ENCODE measurements around the gene INAFM2.
A peak's percentile ranks its signal among the peaks of the same experiment; 100 is the strongest.

The INAFM2 gene

DNA sequence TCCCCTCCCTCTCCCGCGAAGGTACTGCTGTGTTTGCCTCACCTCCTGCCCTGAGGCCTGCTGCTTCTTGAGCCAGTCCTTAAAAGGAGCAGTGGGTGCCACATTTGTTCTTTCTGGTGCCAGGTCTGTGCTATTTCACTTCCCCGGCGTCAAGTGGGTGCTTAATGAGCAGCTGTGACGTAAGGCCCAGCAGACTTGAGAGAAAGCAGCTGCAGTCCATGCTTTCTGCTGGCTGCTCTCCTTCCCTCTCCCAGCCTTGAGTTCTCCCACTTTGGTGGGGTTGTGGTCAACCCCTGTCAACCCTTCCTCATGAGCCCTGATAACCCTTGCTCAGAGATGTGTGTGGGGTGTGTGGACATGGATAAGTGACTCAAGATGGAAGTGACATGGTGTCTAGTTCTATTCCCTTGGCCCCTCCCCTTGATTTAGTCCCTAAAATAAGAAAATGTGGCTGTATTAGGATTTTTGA lies 6.9 kb downstream of the INAFM2 start:
- DNase-seq, result no peak

GRCh38 chr15:40331026-40331425 lies 7.5 kb downstream of the INAFM2 start:
- DNase-seq, result no peak

GRCh38 chr15:40331637-40332036 lies 8.1 kb downstream of the INAFM2 start:
- no peak for DNase-seq

DNA sequence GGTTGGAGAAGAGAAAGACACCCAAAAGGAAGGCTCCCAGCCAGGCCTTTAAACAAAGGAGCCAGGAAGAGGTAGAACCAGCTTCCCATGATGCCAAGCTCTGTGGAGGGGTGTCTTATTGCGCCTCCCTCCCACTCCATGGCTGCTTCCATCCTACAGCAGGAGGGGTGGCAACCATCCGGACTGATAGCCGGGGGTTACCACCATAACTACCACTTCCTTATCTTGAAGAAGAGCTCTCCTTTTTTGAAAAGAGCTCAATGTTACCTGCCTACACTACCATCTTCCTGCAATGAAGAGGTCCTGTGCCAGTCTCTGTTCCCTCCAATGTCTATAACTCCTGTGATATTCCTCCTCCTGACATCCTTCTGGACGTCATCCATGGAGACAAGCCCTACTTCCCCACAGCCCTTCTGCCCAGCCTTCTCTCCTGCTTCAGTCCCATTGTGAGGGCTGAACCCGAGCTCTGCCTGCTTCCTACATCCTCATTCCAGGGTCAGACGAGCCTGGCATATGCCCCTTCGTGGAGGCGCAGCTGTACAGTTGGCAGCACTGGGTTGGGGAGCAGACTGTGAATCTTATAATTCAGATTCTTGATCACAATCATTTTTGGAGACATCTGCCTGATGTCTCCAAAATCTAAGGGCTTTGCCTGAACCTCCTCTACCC lies 8.8 kb downstream of the INAFM2 start:
- no peak for DNase-seq

- peak; percentile 76 for DNase-seq
These were observed 10.5 kb downstream of the INAFM2 start for GRCh38 chr15:40333922-40334492.

GRCh38 chr15:40334541-40334940 lies 11.0 kb downstream of the INAFM2 start:
- DNase-seq, result no peak

DNA sequence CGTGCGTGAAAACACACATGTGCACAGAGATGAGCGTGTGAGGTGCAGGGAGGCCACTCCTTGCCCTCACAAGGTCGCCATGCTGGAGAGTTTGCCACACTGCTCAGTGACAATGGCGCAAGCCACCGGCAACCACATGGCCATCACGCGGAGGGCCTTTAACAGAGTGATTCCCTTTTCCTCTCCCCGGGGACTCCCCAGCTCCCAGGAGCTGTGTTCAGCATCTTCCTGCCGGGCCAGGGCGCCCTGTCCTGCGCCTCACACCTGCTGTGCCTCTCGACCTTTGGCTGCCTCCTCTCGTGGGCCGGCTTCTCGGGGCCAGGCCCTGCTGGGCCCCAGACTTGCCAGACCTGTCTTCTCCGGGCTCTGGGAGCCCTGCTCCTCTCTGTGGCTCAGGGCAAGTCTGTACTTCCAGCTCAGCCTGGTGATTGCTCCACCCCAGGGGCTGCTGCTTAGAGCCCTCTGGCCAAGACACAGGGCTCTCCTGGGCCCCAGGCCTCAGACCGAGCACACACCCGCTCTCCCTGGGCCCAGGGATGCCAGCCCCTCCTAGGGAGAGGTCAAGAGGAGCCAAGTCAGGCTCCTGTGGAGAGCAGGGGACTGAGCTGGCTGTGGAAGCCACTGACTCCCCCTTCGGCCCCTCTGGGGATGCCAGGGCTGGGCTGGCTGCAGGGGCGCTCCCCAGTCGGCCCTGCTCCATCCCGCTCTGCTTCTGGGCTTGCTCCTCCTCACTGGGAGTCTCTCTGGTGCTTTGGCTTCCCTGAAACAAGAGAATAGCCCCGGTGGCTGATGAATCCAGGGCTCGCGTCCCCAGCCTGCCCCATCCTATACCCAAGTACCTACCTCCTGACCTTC lies 11.7 kb downstream of the INAFM2 start:
- DNase-seq, result no peak

DNA sequence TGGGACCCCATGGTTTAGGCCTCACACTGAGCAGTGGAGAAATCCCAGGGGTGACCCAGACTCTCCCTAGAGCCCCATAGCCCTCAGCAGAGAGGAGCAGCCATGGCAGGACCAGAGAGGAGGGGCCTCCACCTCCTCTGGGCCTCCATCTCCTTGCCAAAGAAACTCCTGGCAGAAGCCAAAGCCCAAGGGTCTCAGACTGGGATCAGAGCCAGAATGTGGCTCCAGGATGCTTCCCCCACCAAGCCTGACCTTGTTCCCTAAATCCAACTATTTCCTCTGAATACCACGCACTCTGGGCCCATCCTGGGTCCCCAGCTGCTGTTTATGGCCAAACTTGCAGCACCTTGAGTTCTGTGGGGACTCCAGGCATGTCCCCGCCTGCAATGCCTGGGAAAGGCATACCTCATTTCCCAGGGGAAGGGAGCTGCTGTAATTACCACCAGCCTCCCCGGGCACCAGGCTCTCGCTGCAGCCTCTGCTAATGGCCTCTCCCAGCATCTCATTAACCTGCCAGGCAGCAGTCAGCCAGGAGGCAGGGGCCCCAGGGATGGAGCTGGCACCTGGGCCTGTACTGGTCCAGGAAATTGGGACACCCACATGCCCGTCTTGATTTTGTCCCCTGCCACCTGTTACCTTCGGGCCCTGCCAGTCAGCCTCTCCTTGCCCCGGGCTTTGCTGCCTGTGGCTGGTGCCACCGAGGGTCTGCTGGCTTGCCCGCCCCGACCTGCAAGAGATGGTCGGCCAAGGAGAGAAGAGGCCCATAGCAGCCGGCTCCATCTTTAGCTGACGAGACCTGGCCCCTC lies 12.6 kb downstream of the INAFM2 start:
- DNase-seq, result no peak

DNA sequence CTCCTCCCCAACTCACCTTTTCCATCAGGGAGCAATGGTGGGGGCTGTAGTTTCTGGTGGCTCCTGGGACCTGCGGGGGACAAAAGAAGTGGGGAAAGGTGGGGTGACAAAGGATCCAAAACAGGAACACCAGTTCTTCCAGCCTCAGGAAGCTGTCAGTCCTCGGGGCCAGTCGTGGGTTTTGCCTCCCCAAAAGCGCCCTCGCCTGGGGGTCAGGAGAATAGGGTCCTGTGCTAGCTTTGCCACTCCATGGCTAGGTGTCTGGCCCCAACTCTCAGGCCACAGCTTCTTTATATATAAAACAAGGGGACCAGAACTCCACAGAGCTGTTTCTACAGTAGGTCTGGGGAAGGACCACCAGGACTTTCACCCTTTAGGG lies 13.2 kb downstream of the INAFM2 start:
- DNase-seq, result no peak

GRCh38 chr15:40337597-40337996 lies 14.1 kb downstream of the INAFM2 start:
- no peak for DNase-seq

- peak; percentile 88 for DNase-seq
These were observed 14.7 kb downstream of the INAFM2 start for GRCh38 chr15:40338041-40338657.

- DNase-seq, result no peak
These were observed 15.6 kb downstream of the INAFM2 start for GRCh38 chr15:40338921-40339620.

- DNase-seq, result no peak
These were observed 16.1 kb downstream of the INAFM2 start for GRCh38 chr15:40339621-40339945.

DNA sequence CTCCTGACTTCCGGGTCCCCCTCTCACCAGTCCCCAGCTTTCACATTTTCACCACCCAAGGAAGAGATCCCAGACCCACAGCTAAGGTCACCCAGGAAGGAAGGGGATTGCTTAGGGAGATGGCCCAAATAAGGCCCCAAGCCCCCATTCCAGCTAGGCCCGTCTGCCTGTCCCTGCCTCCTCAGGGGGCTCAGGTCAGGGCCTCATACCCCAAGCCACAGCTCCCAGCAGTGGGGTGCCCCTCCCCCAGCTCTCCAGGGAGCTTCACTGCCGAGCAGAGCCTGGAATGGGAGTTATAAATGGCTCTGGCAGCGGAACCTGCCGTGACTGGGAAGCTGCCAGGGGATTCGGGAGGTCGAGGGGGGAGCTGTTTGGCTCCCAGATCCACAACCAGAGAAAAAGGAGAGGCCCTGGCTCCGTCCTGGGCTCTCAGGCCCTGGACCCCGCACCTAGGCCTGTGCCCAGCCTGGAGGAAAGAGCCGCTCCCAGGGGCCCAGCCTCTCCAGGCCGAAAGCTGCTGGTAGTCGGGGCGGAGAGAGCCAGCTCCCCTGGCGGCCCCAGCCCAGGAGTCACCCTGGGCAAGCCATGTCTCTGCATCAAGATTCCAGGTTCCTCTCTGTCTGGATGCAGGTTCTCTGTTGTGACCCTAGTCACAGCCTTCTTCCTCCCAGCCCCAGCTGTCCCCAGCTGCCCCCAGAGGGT lies 16.7 kb downstream of the INAFM2 start:
- DNase-seq, result peak; percentile 63

DNA sequence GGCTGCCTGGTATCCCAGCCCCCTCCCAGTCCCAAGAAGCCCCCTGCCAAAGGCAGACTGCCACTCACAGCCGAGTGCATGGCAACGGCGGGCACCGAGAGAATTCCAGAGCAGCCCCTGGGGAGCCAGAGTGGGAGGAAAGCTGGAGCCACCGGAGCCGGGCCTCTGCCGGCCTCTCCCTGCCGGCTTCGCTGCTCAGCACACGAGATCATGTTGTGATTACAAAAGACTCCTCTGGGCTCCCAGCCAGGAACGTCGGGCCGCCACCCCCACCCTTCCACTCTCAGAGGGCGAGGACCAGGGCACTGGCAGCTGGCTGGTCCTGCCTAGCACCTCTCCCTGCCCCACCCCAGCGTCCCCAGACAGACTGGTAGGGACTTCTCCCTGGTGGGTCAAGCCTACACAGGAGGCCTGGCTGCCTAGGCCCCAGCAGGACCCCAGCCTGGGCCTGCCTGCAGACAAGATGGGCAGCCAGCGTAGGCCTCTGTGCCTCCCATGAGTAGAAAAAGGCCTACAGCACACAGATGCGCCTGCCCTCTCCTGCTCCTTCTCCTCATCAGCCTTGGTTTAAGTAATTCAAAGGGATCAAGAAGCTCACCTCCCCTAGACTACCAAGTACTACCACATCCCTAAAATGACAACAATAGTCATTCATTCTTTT lies 17.4 kb downstream of the INAFM2 start, which contains the start of gene CCDC9B:
Gene CCDC9B, minus strand, starts transcription at position 200 of the 661 bp plus-strand sequence. Its CDS starts 120 bp downstream, at position 80.
- peak; percentile 80 for DNase-seq

GRCh38 chr15:40342416-40343320 lies 19.2 kb downstream of the INAFM2 start:
- DNase-seq, result no peak

DNA sequence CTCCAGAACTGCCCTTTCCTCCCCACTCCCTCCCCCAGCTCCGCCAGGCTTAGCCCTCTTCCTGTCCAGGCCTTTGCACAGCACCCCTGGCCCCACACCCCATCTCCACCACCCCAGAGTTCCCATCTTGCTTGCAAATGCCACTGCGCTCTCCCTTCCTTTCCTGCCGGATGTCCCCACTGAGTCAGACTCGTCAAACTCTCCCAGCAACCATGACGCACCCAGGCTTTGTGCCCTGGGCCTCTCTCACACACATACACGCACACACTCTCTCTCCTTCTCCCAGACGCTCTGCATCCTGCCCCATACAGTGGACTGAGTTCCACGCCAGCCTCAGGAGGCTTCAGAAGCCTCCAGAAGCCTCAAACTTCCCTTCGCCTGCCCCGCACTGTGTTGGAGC lies 20.0 kb downstream of the INAFM2 start:
- DNase-seq, result no peak

DNA sequence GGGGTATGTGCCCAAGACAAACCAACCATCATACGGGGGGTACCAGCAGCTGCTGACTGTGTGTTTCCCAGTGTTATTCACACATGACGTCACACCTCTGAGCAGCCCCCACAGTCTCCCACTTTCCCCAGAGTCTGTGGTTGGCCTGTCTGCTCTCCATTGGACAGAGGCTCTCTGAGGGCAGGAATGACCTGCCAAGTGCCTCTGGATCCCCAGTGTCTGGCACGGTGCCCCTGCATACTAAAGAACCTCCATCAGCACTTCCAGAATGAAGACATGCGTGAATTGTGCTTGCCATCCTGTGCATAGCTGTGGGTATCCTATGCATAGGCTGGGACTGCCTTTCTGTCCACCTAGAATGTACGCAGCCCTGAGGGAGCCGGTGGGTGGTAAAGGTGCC lies 20.7 kb downstream of the INAFM2 start:
- no peak for DNase-seq

GRCh38 chr15:40344631-40345120 lies 21.2 kb downstream of the INAFM2 start:
- peak; percentile 70 for DNase-seq
